ENCODE data around the gene SLC27A5.

The SLC27A5 gene

DNA sequence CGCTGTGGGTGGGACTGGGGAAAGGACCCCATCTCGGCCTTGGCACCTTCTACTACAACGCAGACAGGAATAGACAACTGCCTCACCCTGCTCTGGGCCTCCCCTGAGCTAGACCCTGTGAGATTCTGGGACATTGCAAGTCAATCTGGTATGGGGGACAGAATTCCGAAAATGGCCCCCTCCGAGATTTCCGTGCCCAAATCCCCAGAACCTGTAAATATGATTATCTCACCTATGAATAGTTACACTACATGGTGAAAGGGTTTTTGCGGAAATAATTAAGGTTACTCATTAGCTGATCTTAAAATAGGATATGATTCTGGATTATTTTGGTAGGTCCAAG is 8.4 kb upstream of the SLC27A5 start:
- 27 to 31% methylated on average over 5 to 7 of the region's 7 CpGs for WGBS, 2 experiments
- peak overlapping the region; percentile 80 for H3K4me3 ChIP-seq (ENCODE audit: insufficient read depth, low read depth, low read length)
- peak overlapping the region; percentile 97 for H3K27ac ChIP-seq (ENCODE audit: insufficient read depth, low read depth, low read length, poor library complexity, severe bottlenecking)
- no peaks in the 10 kb centered on the region for H3K9me3 ChIP-seq (ENCODE audit: control insufficient read depth, low read length)
- no peaks in the 10 kb centered on the region for H3K27me3 ChIP-seq (ENCODE audit: control insufficient read depth, insufficient read depth, low read length, poor library complexity, severe bottlenecking)
- peaks cover 10% of the 10 kb centered on the region for H3K36me3 ChIP-seq (ENCODE audit: control insufficient read depth, insufficient read depth, low read length)
- peaks cover 6% of the 10 kb centered on the region for H3K4me1 ChIP-seq (ENCODE audit: control insufficient read depth, insufficient read depth, low read length)

DNA sequence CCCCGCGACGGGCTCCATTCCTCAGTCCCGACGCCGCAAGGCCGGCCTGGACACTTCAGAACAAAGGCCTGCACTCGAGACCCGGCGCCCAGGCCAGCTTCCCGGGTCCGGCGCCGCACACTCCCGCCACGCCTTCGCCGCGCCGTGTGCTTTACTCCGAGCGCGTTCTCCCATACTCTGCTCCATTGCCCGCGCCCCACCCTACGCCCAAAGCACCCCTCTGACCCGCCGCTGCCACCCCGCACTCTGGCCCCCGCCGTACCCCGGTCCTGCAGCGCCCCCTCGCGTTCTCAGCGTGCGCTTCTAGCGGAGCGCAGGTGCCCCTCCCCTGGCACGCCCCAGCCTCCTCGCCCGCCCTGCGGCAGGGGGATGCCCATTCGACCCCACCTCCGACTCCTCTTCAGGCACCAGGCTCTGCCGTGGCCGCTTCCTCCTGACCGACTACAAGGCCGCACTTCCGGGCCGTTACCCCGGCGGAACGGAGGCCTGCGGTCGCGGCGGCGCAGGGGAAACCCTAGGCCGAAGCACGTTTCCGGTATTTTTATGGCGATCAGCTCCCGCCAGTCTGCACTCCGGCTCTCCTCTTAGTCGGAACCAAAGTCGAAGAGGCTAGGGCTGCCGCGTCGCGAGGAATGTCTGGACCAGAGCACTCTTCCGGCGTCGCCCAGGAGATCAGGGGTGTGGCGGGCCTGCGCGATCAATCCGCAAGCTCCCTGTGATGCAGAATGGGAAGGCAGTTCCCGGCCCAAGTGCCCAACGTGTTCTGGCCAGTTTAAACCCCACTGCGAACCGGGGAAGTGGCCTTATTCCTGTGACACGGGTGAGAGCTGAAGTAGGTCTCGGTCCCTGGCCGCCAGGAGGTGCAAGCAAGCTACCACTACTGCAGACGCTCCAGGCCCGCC is 7.8 kb upstream of the SLC27A5 start, which contains the start of gene ZBTB45:
TSS of gene ZBTB45 (minus strand) at position 456 of the 902 bp plus-strand sequence. CDS start 2,137 bp downstream, outside the sequence.
- H3K27ac ChIP-seq (ENCODE audit: insufficient read depth, low read depth, low read length, poor library complexity, severe bottlenecking), result peak within 1 kb of the TSS; percentile 97
- H3K4me1 ChIP-seq (ENCODE audit: control insufficient read depth, insufficient read depth, low read length), result peaks cover 6% of the 10 kb centered on the region
- H3K9me3 ChIP-seq (ENCODE audit: control insufficient read depth, low read length), result no peaks in the 10 kb centered on the region
- peak within 1 kb of the TSS; percentile 80 for H3K4me3 ChIP-seq (ENCODE audit: insufficient read depth, low read depth, low read length)
- H3K27me3 ChIP-seq (ENCODE audit: control insufficient read depth, insufficient read depth, low read length, poor library complexity, severe bottlenecking), result no peaks in the 10 kb centered on the region
- WGBS, 2 experiments, result 0% methylated on average over 87 of the region's 87 CpGs
- H3K36me3 ChIP-seq (ENCODE audit: control insufficient read depth, insufficient read depth, low read length), result peaks cover 10% of the 10 kb centered on the region

- peak overlapping the region; percentile 80 for H3K4me3 ChIP-seq (ENCODE audit: insufficient read depth, low read depth, low read length)
- H3K9me3 ChIP-seq (ENCODE audit: control insufficient read depth, low read length), result no peaks in the 10 kb centered on the region
- H3K36me3 ChIP-seq (ENCODE audit: control insufficient read depth, insufficient read depth, low read length), result peaks cover 10% of the 10 kb centered on the region
- H3K27ac ChIP-seq (ENCODE audit: insufficient read depth, low read depth, low read length, poor library complexity, severe bottlenecking), result peak overlapping the region; percentile 97
- WGBS, 2 experiments, result 0% methylated on average over 14 of the region's 14 CpGs
- peaks cover 6% of the 10 kb centered on the region for H3K4me1 ChIP-seq (ENCODE audit: control insufficient read depth, insufficient read depth, low read length)
- no peaks in the 10 kb centered on the region for H3K27me3 ChIP-seq (ENCODE audit: control insufficient read depth, insufficient read depth, low read length, poor library complexity, severe bottlenecking)
Measured at GRCh38 chr19:58519087-58519354, 7.2 kb upstream of the SLC27A5 start.

GRCh38 chr19:58518256-58519086 is 6.7 kb upstream of the SLC27A5 start:
- peaks cover 10% of the 10 kb centered on the region for H3K36me3 ChIP-seq (ENCODE audit: control insufficient read depth, insufficient read depth, low read length)
- H3K4me1 ChIP-seq (ENCODE audit: control insufficient read depth, insufficient read depth, low read length), result peaks cover 6% of the 10 kb centered on the region
- H3K4me3 ChIP-seq (ENCODE audit: insufficient read depth, low read depth, low read length), result peak overlapping the region; percentile 80
- no peaks in the 10 kb centered on the region for H3K27me3 ChIP-seq (ENCODE audit: control insufficient read depth, insufficient read depth, low read length, poor library complexity, severe bottlenecking)
- no peaks in the 10 kb centered on the region for H3K9me3 ChIP-seq (ENCODE audit: control insufficient read depth, low read length)
- peak overlapping the region; percentile 97 for H3K27ac ChIP-seq (ENCODE audit: insufficient read depth, low read depth, low read length, poor library complexity, severe bottlenecking)
- whole genome bisulfite sequencing, 2 experiments, result 37 to 38% methylated on average over 22 of the region's 22 CpGs

DNA sequence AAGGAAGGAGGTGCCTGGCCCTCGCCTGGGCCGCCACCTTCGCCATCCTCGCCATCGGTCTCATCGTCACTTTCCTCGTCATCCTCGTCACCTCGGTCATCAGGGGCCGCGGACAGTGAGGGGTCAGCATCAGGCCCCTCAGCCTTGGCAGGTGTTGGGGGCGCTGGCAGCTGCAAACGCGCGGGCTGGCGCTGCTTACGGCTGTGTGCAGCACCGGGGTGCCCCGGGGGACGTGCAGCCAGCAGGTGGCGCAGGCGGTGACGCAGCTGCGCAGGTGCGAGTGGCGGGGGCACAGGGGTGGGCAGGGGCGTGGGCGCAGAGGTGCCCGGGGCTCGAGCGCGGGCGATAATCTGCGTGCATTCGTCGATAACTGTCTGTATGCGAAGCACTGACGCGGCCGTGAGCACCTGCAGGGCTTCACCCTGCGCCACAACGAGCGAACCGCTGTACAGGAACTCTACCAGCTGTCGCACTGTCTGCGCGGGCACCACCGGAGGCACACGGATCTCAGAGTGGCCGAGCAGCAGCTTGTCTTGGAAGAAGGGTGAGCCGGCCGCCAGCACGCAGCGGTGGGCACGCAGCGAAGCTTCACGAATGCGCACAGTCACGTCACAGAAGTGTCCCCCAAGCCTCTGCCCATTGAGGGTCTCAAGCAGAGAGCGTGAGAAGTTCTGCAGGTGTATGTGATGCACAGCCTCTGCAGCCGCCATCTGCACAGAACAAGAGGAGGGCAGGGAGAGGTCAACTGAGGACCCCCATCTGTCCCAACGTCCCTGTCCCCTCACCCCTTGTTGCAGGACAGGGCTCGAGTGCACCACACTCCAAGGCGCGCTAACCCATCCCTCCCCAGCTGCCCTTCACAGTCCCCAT is 5.4 kb upstream of the SLC27A5 start:
- H3K27ac ChIP-seq (ENCODE audit: insufficient read depth, low read depth, low read length, poor library complexity, severe bottlenecking), result no peak overlapping the region
- no peaks in the 10 kb centered on the region for H3K9me3 ChIP-seq (ENCODE audit: control insufficient read depth, low read length)
- peaks cover 6% of the 10 kb centered on the region for H3K4me1 ChIP-seq (ENCODE audit: control insufficient read depth, insufficient read depth, low read length)
- peaks cover 10% of the 10 kb centered on the region for H3K36me3 ChIP-seq (ENCODE audit: control insufficient read depth, insufficient read depth, low read length)
- 94 to 96% methylated on average over 65 of the region's 65 CpGs for WGBS, 2 experiments
- no peak overlapping the region for H3K4me3 ChIP-seq (ENCODE audit: insufficient read depth, low read depth, low read length)
- no peaks in the 10 kb centered on the region for H3K27me3 ChIP-seq (ENCODE audit: control insufficient read depth, insufficient read depth, low read length, poor library complexity, severe bottlenecking)

- Histone ChIP-seq H3K4me1 (ENCODE audit: control insufficient read depth, insufficient read depth, low read length) (peaks cover 6% of the 10 kb centered on the region), H3K9me3 (ENCODE audit: control insufficient read depth, low read length) (no peaks in the 10 kb centered on the region), H3K27ac (ENCODE audit: insufficient read depth, low read depth, low read length, poor library complexity, severe bottlenecking) (no peak overlapping the region), H3K4me3 (ENCODE audit: insufficient read depth, low read depth, low read length) (no peak overlapping the region), H3K36me3 (ENCODE audit: control insufficient read depth, insufficient read depth, low read length) (peaks cover 10% of the 10 kb centered on the region), H3K27me3 (ENCODE audit: control insufficient read depth, insufficient read depth, low read length, poor library complexity, severe bottlenecking) (no peaks in the 10 kb centered on the region)
- WGBS, 2 experiments, result 89 to 90% methylated on average over 25 of the region's 25 CpGs
Measured at GRCh38 chr19:58516246-58516836, 4.5 kb upstream of the SLC27A5 start.

DNA sequence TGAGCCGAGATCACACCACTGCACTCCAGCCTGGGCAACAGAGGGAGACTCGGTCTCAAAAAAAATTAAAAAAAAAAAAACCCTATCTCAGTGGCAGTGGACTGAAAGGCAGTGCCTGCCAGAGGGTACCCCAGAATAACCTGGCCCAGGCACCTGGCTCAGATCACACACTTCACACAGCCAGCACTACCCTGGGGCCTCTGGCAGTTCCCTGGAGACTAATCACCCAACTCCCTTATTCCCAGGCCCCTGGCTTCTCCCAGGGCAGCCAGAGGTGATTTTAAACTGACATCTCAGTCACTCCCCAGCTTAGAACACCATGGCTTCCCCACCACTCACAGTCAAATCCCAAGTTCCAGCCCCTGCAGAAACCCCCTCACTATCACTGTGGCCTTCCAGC is 3.5 kb upstream of the SLC27A5 start:
- Histone ChIP-seq H3K4me1 (ENCODE audit: control insufficient read depth, insufficient read depth, low read length) (peaks cover 6% of the 10 kb centered on the region), H3K27me3 (ENCODE audit: control insufficient read depth, insufficient read depth, low read length, poor library complexity, severe bottlenecking) (no peaks in the 10 kb centered on the region), H3K9me3 (ENCODE audit: control insufficient read depth, low read length) (no peaks in the 10 kb centered on the region), H3K36me3 (ENCODE audit: control insufficient read depth, insufficient read depth, low read length) (peaks cover 10% of the 10 kb centered on the region), H3K4me3 (ENCODE audit: insufficient read depth, low read depth, low read length) (no peak overlapping the region), H3K27ac (ENCODE audit: insufficient read depth, low read depth, low read length, poor library complexity, severe bottlenecking) (no peak overlapping the region)
- 81 to 90% methylated on average over 2 of the region's 2 CpGs for WGBS, 2 experiments

- Histone ChIP-seq H3K4me3 (ENCODE audit: insufficient read depth, low read depth, low read length) (peak overlapping the region; percentile 35), H3K9me3 (ENCODE audit: control insufficient read depth, low read length) (no peaks in the 10 kb centered on the region), H3K27me3 (ENCODE audit: control insufficient read depth, insufficient read depth, low read length, poor library complexity, severe bottlenecking) (no peaks in the 10 kb centered on the region), H3K27ac (ENCODE audit: insufficient read depth, low read depth, low read length, poor library complexity, severe bottlenecking) (no peak overlapping the region), H3K36me3 (ENCODE audit: control insufficient read depth, insufficient read depth, low read length) (peaks cover 10% of the 10 kb centered on the region), H3K4me1 (ENCODE audit: control insufficient read depth, insufficient read depth, low read length) (peaks cover 6% of the 10 kb centered on the region)
- WGBS, 2 experiments, result 79 to 80% methylated on average over 3 of the region's 3 CpGs
Measured at GRCh38 chr19:58514564-58515022, 2.8 kb upstream of the SLC27A5 start.

GRCh38 chr19:58513694-58514563 is 2.1 kb upstream of the SLC27A5 start:
- WGBS, 2 experiments, result 20 to 21% methylated on average over 61 to 65 of the region's 66 CpGs
- peaks cover 10% of the 10 kb centered on the region for H3K36me3 ChIP-seq (ENCODE audit: control insufficient read depth, insufficient read depth, low read length)
- no peaks in the 10 kb centered on the region for H3K9me3 ChIP-seq (ENCODE audit: control insufficient read depth, low read length)
- no peak overlapping the region for H3K27ac ChIP-seq (ENCODE audit: insufficient read depth, low read depth, low read length, poor library complexity, severe bottlenecking)
- H3K4me3 ChIP-seq (ENCODE audit: insufficient read depth, low read depth, low read length), result peak overlapping the region; percentile 35
- H3K27me3 ChIP-seq (ENCODE audit: control insufficient read depth, insufficient read depth, low read length, poor library complexity, severe bottlenecking), result no peaks in the 10 kb centered on the region
- peaks cover 6% of the 10 kb centered on the region for H3K4me1 ChIP-seq (ENCODE audit: control insufficient read depth, insufficient read depth, low read length)

Measured in ectodermal cell (in vitro differentiated cells).